Measurements from ENCODE around the gene SLC25A39.

DNA sequence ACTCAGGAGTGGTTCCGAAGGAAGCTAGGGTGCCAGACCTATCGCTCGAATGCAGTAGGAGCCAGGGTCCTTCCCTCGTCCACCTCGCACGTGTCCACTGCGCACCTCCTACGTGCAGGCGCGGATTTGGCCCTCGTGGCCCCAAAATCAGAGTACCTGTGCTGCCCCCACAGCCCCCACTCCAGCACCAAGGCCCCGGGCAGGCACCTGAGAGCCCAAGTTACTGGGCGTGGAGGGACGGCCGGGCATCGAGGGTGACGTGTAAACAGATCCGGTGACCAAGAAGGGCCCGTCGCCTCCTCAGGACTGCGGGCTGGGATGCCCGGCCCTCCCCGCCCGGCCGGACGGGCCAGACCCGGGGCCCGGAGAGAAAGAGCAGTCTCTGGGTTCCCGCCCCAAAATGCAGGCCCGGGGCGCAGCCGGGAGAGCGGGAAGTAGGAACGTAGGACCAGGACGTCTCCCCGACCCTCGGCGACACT lies 492 bp downstream of the SLC25A39 start:
- TF ChIP-seq, protein P1, sequence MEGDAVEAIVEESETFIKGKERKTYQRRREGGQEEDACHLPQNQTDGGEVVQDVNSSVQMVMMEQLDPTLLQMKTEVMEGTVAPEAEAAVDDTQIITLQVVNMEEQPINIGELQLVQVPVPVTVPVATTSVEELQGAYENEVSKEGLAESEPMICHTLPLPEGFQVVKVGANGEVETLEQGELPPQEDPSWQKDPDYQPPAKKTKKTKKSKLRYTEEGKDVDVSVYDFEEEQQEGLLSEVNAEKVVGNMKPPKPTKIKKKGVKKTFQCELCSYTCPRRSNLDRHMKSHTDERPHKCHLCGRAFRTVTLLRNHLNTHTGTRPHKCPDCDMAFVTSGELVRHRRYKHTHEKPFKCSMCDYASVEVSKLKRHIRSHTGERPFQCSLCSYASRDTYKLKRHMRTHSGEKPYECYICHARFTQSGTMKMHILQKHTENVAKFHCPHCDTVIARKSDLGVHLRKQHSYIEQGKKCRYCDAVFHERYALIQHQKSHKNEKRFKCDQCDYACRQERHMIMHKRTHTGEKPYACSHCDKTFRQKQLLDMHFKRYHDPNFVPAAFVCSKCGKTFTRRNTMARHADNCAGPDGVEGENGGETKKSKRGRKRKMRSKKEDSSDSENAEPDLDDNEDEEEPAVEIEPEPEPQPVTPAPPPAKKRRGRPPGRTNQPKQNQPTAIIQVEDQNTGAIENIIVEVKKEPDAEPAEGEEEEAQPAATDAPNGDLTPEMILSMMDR (IDR thresholded peaks at IDR 0.05) = no peak
- no peak for TF ChIP-seq POLR2A (IDR thresholded peaks at IDR 0.05)
- no peak for TF ChIP-seq POLR2AphosphoS5 (IDR thresholded peaks at IDR 0.05)
